MCF 10A (cell line): ENCODE measurements around the gene RNF111. TPM values are rescaled to one million over a fixed set of nuclear protein-coding genes. Genes with fewer than 3 reads are reported as not detected.

ENCODE experiments used
- BruUV-seq: library from RNA; stranded (reverse); fragments of 400-500 nt; replicated peaks from 2 replicates; lab custom pipeline; 2021; lab: Mats Ljungman, UMichigan
- CTCF ChIA-PET: fragments of 300-600 bp; sonication (Branson Sonifier 250); formaldehyde crosslinking; extraction: SDS; loops from one replicate; lab custom pipeline; 2021; ENCODE audit warnings: antibody characterized with exemption, inconsistent platforms; lab: Yijun Ruan, JAX
- POLR2A ChIA-PET: fragments of 300-600, 350-650 bp; sonication (Branson Sonifier 250); formaldehyde crosslinking; extraction: SDS; loops from one replicate; lab custom pipeline; 2020; ENCODE audit warnings: antibody characterized with exemption, inconsistent platforms; lab: Yijun Ruan, JAX
- DNase-seq: peaks from one replicate; pipeline ENCODE4 v3.0.0-alpha.2; 2018; ENCODE audit not compliant: unreplicated experiment
- H3K27ac Mint-ChIP-seq: one replicate; pipeline ENCODE4 v1.8.0; 2022; ENCODE audit warnings: mild to moderate bottlenecking, low read depth, mixed read lengths; ENCODE audit not compliant: unreplicated experiment
- H3K27me3 Mint-ChIP-seq: one replicate; pipeline ENCODE4 v1.8.0; 2022; ENCODE audit warnings: mixed read lengths; ENCODE audit not compliant: insufficient read depth, unreplicated experiment
- H3K36me3 Mint-ChIP-seq: one replicate; pipeline ENCODE4 v1.8.0; 2022; ENCODE audit warnings: mild to moderate bottlenecking, moderate library complexity, mixed read lengths; ENCODE audit not compliant: insufficient read depth, unreplicated experiment
- H3K4me1 Mint-ChIP-seq: one replicate; pipeline ENCODE4 v1.8.0; 2022; ENCODE audit warnings: mixed read lengths; ENCODE audit not compliant: insufficient read depth, unreplicated experiment
- H3K4me3 Mint-ChIP-seq: one replicate; pipeline ENCODE4 v1.8.0; 2022; ENCODE audit warnings: mild to moderate bottlenecking, moderate library complexity, mixed read lengths; ENCODE audit not compliant: unreplicated experiment
- H3K9me3 Mint-ChIP-seq: one replicate; pipeline ENCODE4 v1.8.0; 2022; ENCODE audit warnings: mixed read lengths; ENCODE audit not compliant: unreplicated experiment
- CTCF ChIP-seq: fragments of 200-600 bp; IDR thresholded peaks from one replicate; pipeline ENCODE4 v1.8.0; 2022; ENCODE audit warnings: antibody characterized with exemption, mild to moderate bottlenecking; ENCODE audit not compliant: unreplicated experiment
- intact Hi-C: fragments of 100-400 bp; cut with micrococcal nuclease; formaldehyde crosslinking; loops from 2 replicates; pipeline ENCODE4 v1.14.1; 2022
- total RNA-seq: library from RNA; stranded (reverse); gene quantifications from 2 replicates; pipeline ENCODE4 v1.2.3, GENCODE V29; 2022

RNF111 gene
- total RNA-seq, 1 experiment from 2014 or later, result 29.2 TPM

GRCh38 chr15:59011262-59011952 lies 23.9 kb downstream of the RNF111 start:
- no peaks in the 10 kb centered on the region for H3K27me3 Mint-ChIP-seq
- H3K4me1 Mint-ChIP-seq, result no peaks in the 10 kb centered on the region
- intact Hi-C loops, result no loop called here
- DNase-seq, result no peak
- peak overlapping the region; percentile 49 for H3K27ac Mint-ChIP-seq
- CTCF ChIA-PET, result no interaction called here
- H3K36me3 Mint-ChIP-seq, result peaks cover 15% of the 10 kb centered on the region
- BruUV-seq, result no TSS peak
- H3K4me3 Mint-ChIP-seq, result no peak overlapping the region
- H3K9me3 Mint-ChIP-seq, result no peaks in the 10 kb centered on the region
- no peak for TF ChIP-seq CTCF
- POLR2A ChIA-PET, result no interaction called here

- no TSS peak for BruUV-seq
- intact Hi-C loops, result no loop called here
Observed at GRCh38 chr15:59013246-59013873, 25.9 kb downstream of the RNF111 start.

GRCh38 chr15:59014068-59014467 lies 26.6 kb downstream of the RNF111 start:
- POLR2A ChIA-PET, result interaction anchor here (0.6 kb wide), 1 partner anchor 14 kb away, joined by 3 read pairs; no protein-coding TSS in a partner anchor

More at GRCh38 chr15:59013246-59013873, 25.9 kb downstream of the RNF111 start:
- Mint-ChIP-seq H3K36me3 (peaks cover 17% of the 10 kb centered on the region), H3K4me3 (no peak overlapping the region), H3K4me1 (no peaks in the 10 kb centered on the region), H3K9me3 (no peaks in the 10 kb centered on the region), H3K27ac (no peak overlapping the region), H3K27me3 (no peaks in the 10 kb centered on the region)
- ChIA-PET CTCF (interaction anchor here (0.9 kb wide), 1 partner anchor 15 kb away, joined by 4 read pairs; no protein-coding TSS in a partner anchor), POLR2A (interaction anchor here (0.6 to 1.0 kb wide), 2 partner anchors 13 to 26 kb away, joined by 3 to 4 read pairs; partner anchors contain the start of gene RNF111)
- DNase-seq, result no peak
- no peak for TF ChIP-seq CTCF

More at GRCh38 chr15:59014068-59014467, 26.6 kb downstream of the RNF111 start:
- H3K27me3 Mint-ChIP-seq, result no peaks in the 10 kb centered on the region
- H3K4me1 Mint-ChIP-seq, result no peaks in the 10 kb centered on the region
- H3K4me3 Mint-ChIP-seq, result no peak overlapping the region
- CTCF ChIA-PET, result no interaction called here
- no TSS peak for BruUV-seq
- no peak overlapping the region for H3K27ac Mint-ChIP-seq
- intact Hi-C loops, result no loop called here
- peaks cover 17% of the 10 kb centered on the region for H3K36me3 Mint-ChIP-seq
- DNase-seq, result no peak
- no peaks in the 10 kb centered on the region for H3K9me3 Mint-ChIP-seq
- TF ChIP-seq CTCF, result no peak
